ENCODE measurements around the gene SSC5D.

DNA sequence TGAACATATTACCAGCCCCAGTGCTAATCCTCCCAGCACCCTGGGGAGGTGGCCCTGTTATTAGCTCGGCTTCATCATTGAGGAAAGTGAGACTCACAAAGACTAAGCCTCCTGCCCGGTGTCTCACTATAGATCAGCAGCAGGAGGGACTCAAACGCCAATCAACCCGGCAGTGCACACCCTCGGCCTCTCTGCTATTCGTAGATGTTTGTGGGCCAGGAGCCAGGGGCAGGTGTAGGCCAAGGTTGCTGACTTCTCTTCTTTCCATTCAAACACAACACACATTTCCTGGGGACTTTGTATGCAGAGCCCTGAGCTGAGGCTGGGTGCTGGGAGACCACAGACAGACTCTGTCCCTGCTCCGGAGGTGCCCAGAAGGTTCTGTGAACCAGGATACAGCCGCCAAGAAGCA lies 66.5 kb downstream of the SSC5D start:
- TF ChIP-seq ZNF561 (CRISPR knock-in tag; conservative IDR thresholded peaks at IDR 0.05): no peak
- TF ChIP-seq, protein P1, sequence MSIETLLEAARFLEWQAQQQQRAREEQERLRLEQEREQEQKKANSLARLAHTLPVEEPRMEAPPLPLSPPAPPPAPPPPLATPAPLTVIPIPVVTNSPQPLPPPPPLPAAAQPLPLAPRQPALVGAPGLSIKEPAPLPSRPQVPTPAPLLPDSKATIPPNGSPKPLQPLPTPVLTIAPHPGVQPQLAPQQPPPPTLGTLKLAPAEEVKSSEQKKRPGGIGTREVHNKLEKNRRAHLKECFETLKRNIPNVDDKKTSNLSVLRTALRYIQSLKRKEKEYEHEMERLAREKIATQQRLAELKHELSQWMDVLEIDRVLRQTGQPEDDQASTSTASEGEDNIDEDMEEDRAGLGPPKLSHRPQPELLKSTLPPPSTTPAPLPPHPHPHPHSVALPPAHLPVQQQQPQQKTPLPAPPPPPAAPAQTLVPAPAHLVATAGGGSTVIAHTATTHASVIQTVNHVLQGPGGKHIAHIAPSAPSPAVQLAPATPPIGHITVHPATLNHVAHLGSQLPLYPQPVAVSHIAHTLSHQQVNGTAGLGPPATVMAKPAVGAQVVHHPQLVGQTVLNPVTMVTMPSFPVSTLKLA (conservative IDR thresholded peaks at IDR 0.05): no peak
- TF ChIP-seq, protein P2, sequence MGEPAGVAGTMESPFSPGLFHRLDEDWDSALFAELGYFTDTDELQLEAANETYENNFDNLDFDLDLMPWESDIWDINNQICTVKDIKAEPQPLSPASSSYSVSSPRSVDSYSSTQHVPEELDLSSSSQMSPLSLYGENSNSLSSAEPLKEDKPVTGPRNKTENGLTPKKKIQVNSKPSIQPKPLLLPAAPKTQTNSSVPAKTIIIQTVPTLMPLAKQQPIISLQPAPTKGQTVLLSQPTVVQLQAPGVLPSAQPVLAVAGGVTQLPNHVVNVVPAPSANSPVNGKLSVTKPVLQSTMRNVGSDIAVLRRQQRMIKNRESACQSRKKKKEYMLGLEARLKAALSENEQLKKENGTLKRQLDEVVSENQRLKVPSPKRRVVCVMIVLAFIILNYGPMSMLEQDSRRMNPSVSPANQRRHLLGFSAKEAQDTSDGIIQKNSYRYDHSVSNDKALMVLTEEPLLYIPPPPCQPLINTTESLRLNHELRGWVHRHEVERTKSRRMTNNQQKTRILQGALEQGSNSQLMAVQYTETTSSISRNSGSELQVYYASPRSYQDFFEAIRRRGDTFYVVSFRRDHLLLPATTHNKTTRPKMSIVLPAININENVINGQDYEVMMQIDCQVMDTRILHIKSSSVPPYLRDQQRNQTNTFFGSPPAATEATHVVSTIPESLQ (CRISPR knock-in tag; IDR thresholded peaks at IDR 0.05): no peak
- no peak for TF ChIP-seq MAFK (IDR thresholded peaks at IDR 0.05; ENCODE audit: low read length)
